ENCODE measurements around the gene COL4A2.
"Not testable (repeated sequence)": the region's sequence is repeated elsewhere in the genome, so short reads cannot be mapped to it uniquely, and the experiment has no call there.

Gene COL4A2

GRCh38 chr13:110483386-110483968 lies 176.4 kb downstream of the COL4A2 start:
- DNase-seq, result no peak

GRCh38 chr13:110484290-110485048 lies 177.4 kb downstream of the COL4A2 start:
- DNase-seq, result no peak

GRCh38 chr13:110485604-110486003 lies 178.5 kb downstream of the COL4A2 start:
- no peak for DNase-seq

GRCh38 chr13:110486061-110486715 lies 179.1 kb downstream of the COL4A2 start:
- no peak for DNase-seq

- not testable (repeated sequence) for DNase-seq
Measured at GRCh38 chr13:110486880-110487279, 179.8 kb downstream of the COL4A2 start.

- DNase-seq, result no peak
Measured at GRCh38 chr13:110490009-110490770, 183.1 kb downstream of the COL4A2 start.

GRCh38 chr13:110491869-110492678 lies 185.0 kb downstream of the COL4A2 start:
- DNase-seq, result no peak

- DNase-seq, result no peak
Measured at GRCh38 chr13:110492679-110493593, 185.9 kb downstream of the COL4A2 start.

- DNase-seq, result no peak
Measured at GRCh38 chr13:110493613-110494012, 186.5 kb downstream of the COL4A2 start.

- no peak for DNase-seq
Measured at GRCh38 chr13:110495376-110495775, 188.3 kb downstream of the COL4A2 start.

- no peak for DNase-seq
Measured at GRCh38 chr13:110495881-110496280, 188.8 kb downstream of the COL4A2 start.

GRCh38 chr13:110496281-110496680 lies 189.2 kb downstream of the COL4A2 start:
- DNase-seq, result no peak

- no peak for DNase-seq
Measured at GRCh38 chr13:110497003-110497402, 189.9 kb downstream of the COL4A2 start.

- not testable (repeated sequence) for DNase-seq
Measured at GRCh38 chr13:110497896-110498295, 190.8 kb downstream of the COL4A2 start.

- no peak for DNase-seq
Measured at GRCh38 chr13:110498327-110498726, 191.2 kb downstream of the COL4A2 start.

- no peak for DNase-seq
Measured at GRCh38 chr13:110498765-110499164, 191.7 kb downstream of the COL4A2 start.

- DNase-seq, result peak; percentile 95
Measured at GRCh38 chr13:110499621-110500281, 192.7 kb downstream of the COL4A2 start.

- DNase-seq, result no peak
Measured at GRCh38 chr13:110500341-110500740, 193.3 kb downstream of the COL4A2 start.

GRCh38 chr13:110501188-110501587 lies 194.1 kb downstream of the COL4A2 start:
- DNase-seq, result no peak

GRCh38 chr13:110503037-110503901 lies 196.2 kb downstream of the COL4A2 start:
- no peak for DNase-seq

All from COR-L47 (cell line).